ENCODE data around the gene PANX1.

- TF ChIP-seq ZNF274 (IDR thresholded peaks at IDR 0.05; ENCODE audit: low read depth, low read length) (no peak), YY1 (IDR thresholded peaks at IDR 0.05; ENCODE audit: insufficient read depth, insufficient read length) (no peak)
Observed at GRCh38 chr11:94144664-94145063, 16.0 kb downstream of the PANX1 start.
